ENCODE data around the gene ODAD4.
A peak's percentile ranks its signal among the peaks of the same experiment; 100 is the strongest.
"Not testable (repeated sequence)": the region's sequence is repeated elsewhere in the genome, so short reads cannot be mapped to it uniquely, and the experiment has no call there.

The ODAD4 gene

DNA sequence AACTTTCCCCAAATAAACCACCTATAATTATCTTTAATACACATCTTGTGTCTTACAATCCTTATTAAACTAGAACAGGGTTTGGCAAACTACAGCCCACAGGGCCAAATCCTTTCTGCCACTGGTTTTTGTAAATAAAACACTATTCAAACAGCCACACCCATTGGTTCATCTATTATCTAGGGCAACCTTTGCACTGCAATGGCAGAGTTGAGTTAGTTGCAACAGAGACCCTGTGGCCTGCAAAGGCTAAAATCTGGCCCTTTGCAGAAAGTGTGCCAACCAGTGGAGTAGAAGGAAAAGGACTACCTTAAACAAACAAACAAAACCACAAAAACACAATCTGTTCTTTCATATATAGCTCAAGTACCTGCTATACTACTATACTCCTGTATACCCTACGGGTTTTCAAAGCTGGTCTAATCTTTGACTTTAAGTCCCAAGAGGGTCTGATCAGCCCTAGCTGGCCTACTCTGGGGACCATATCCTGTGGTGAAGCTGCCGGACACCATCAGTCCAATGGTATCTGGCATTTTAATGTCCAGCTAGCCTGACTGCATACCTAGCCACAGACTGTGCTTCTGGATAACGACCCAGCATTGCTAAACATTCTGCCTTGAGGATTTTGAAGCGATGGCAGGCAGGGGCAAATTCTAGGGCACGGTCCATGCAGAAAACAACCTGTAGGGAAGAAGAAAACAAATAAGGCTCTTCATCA is 59.4 kb downstream of the ODAD4 start:
- no peak for DNase-seq (ENCODE audit: low spot score)
- FAIRE-seq = no peak

- FAIRE-seq = no peak
- no peak for DNase-seq (ENCODE audit: low spot score)
These were observed 62.2 kb downstream of the ODAD4 start for GRCh38 chr17:41992576-41992975.

GRCh38 chr17:41996855-41997164 is 66.4 kb downstream of the ODAD4 start:
- FAIRE-seq (no peak), DNase-seq (ENCODE audit: low spot score) (no peak)

GRCh38 chr17:41998497-41998896 is 68.1 kb downstream of the ODAD4 start:
- FAIRE-seq (no peak), DNase-seq (ENCODE audit: low spot score) (no peak)

DNA sequence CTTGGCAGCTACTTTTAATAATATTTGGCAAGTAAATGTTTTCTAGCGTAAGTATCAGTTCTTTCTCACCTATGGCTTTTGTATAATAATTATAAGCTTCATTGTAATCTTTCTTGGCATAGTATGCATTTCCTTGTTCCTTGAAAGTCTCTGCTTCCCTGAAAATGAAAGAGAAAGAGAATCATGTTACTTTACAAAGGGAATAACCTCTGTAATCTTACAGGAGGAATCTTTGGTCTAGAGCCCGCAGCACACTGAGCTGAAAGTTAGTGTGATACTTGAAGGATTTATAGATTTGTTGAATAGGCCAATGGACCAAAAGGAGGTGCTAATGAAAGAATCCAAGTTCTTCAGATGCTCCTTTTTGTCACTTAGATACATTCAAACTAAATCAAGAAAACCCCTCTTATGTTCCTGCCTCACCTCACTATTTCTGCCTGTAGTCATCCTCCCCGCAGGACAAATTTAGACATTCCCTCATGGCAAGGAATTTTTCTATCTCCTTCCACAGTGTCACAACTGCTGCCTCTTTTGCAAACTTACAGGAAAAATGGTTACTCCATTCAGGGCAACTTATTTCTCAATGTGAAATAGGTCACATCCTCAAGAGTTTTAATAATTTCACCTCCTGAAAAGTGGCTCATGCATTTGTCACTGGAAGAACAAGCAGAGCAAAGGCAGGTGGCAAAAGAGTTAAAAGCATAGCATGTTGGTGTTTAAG is 70.2 kb downstream of the ODAD4 start:
- no peak for DNase-seq (ENCODE audit: low spot score)
- no peak for FAIRE-seq

DNA sequence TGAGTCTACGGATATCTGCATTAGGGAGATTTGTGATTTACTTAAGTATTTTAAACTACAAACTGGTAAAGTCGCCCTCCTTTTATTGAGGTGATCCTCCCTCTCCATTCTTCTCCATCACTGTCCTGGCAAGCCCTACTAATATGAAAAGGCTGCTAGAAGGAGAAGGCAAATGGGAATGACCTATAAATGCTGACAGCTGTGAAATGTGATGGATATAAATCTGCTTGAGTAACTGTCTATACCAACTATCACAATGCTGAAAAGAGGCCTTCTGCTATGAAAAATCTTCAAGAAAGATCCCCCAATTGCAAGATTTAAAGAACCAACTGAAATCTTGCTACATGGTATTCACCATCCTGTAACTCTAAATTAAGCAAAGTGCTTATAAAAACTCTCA is 71.3 kb downstream of the ODAD4 start:
- no peak for DNase-seq (ENCODE audit: low spot score)
- no peak for FAIRE-seq

DNA sequence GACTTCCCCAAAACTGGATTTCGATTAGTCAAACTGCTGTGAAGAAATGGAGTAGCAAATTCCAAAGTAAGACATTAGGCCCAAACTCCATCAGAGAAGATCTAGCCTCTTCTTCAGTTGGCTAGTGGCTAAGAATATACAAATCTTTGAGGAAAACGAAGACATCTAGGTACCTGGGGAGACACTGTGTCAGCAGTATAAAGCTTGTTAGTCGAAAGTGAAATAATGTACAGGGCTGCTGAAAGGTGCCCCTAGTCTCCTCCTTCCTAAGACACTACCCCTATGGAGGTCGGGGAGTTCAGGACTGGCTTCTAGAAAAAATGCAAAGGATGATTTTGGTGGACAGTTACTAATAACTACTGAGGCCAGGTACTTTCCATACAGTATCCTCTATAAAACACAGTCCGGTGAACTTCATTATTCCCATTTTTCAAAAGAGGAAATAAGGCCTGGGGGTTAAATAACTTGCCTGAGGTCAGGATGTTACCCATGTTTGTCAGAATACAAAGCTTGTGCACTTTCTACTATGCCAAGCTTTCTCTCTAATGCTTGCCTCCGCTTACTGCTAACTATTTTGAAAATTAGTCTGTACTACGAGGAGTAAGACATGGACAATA is 71.9 kb downstream of the ODAD4 start:
- no peak for FAIRE-seq
- DNase-seq (ENCODE audit: low spot score) = no peak

DNA sequence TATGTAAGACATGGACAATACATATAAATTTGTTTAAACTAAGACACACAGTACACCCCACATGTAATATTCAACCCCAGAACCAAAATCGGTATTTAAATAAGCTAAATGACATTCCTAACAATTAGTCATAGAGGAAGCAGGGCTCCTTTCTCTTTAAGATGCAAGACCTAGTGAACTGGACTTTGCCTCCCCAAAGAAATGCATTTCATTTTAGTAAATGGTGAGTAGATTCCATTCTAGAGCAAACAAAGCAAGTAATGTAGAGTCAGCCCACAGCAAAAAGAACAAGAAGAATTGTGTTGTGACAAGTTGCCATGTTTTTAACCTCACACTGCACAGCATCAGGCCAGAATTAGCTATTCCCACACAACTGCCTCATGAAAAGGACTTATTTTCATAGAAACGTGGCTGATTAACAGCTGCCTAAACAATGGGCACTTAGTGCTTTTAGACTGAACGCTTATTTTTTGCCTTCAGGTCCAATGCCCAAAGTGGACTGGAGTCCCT is 72.4 kb downstream of the ODAD4 start:
- no peak for FAIRE-seq
- no peak for DNase-seq (ENCODE audit: low spot score)

- DNase-seq (ENCODE audit: low spot score) = no peak
- no peak for FAIRE-seq
These were observed 74.7 kb downstream of the ODAD4 start for GRCh38 chr17:42005166-42005565.

DNA sequence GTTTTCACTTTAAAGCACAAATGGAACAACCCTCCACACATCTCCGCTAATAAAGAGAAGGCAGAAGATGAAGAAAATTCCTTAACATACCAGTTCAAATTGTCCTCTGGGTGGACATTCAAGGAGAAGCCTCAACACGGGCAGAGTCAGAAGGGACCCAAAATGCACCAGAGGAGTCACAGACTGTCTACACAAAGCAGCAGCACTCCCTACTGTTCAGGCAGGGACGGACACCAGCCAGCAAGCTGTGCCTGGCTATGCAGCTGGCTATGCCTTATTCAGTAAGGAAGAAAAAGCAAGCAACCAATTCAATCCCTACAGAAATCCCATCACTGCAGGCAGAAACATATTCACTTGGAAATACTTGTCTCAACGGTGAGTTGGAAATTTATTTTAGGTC is 78.8 kb downstream of the ODAD4 start:
- no peak for DNase-seq (ENCODE audit: low spot score)
- FAIRE-seq = no peak

DNA sequence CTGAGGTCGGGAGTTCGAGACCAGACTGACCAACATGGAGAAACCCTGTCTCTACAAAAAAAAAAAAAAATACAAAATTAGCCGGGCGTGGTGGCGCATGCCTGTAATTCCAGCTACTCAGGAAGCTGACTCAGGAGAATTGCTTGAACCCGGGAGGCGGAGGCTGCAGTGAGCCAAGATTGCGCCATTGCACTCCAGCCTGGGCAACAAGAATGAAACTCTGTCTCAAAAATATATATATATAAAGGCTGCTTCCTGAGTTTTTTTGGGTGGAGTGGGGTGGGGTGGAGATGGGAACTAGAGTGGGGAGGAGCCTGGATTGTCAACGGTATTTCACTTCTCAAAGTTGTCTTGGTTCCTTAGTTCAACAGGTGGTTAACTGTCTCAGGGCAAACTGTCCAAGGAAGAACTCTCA is 79.9 kb downstream of the ODAD4 start:
- not testable (repeated sequence) for DNase-seq (ENCODE audit: low spot score); FAIRE-seq

- no peak for FAIRE-seq
- peak; percentile 40 for DNase-seq (ENCODE audit: low spot score)
These were observed 80.6 kb downstream of the ODAD4 start for GRCh38 chr17:42010898-42011516.

DNA sequence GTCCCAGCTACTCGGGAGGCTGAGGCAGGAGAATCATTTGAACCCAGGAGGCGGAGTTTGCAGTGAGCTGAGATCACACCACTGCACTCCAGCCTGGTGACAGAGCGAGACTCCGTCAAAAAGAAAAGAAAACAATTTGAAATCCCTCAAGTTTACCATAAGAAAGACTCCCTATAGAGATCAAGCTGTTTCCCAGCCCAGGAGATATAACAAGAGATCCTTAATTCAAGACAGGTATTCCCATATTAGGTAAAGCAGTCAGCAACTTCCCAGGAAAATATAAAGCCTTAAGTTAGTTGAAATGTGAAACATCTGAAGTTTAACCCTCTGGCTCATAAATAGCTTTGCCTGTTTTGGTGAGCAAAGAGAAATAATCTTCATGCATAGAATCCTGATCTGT is 81.9 kb downstream of the ODAD4 start:
- not testable (repeated sequence) for DNase-seq (ENCODE audit: low spot score); FAIRE-seq

- FAIRE-seq; DNase-seq (ENCODE audit: low spot score): not testable (repeated sequence)
These were observed 83.3 kb downstream of the ODAD4 start for GRCh38 chr17:42013740-42014139.

Measured in urothelium cell line (cell line).